Measurements from ENCODE around the gene GADD45A. TPM values are rescaled to one million over a fixed set of nuclear protein-coding genes. Genes with fewer than 3 reads are reported as not detected.

Gene GADD45A
- polyA plus RNA-seq (2011; rRNA removed) (26.6 and 44.7 TPM in 2 replicates), polyA plus RNA-seq (2017; fragmentation: RNase III; extraction: RNeasy Plus Mini Kit Qiagen cat#74134 plus additional on column Dnase treatment) (36.0 to 49.6 TPM (median 41.6 TPM) in 3 replicates), polyA minus RNA-seq (2011; rRNA and poly(A)+ RNA removed) (4.6 and 7.2 TPM in 2 replicates)
- 67.8 and 72.1 TPM in 2 replicates for polyA plus RNA-seq (2012; cell fraction: cytosol; rRNA removed)
- polyA plus RNA-seq (2012; cell fraction: nucleus; rRNA removed): 113 and 126 TPM in 2 replicates

GRCh38 chr1:67685067-67685557, at the start of gene GADD45A:
Gene GADD45A (plus strand): TSS chr1:67685201. CDS start chr1:67685495, 294 bp downstream.
- ATAC-seq: peak; percentile 87 to 95
- no peak for FAIRE-seq
- Histone ChIP-seq H3K4me1 (peaks cover 43% of the 10 kb centered on the region), H3K4me2 (peak within 1 kb of the TSS; percentile 98), H3K27ac (peak within 1 kb of the TSS; percentile 96 to 99), H3K9me3 (no peaks in the 10 kb centered on the region), H3K4me3 (peak within 1 kb of the TSS; percentile 80)
- TF ChIP-seq USF2 (IDR thresholded peaks at IDR 0.05): no peak
- peak; percentile 97 for TF ChIP-seq BCL3 (IDR thresholded peaks at IDR 0.05)
- peak; percentile 99 for TF ChIP-seq POLR2A (IDR thresholded peaks at IDR 0.05; ENCODE audit: low read length)
- no peak for TF ChIP-seq HEYL (CRISPR knock-in tag; IDR thresholded peaks at IDR 0.05)
- peak in 1 of 2 experiments; percentile 28; a peak in 1 of 5 replicates for TF ChIP-seq RAD21 (conservative IDR thresholded peaks at IDR 0.05 in 1 of 2, IDR thresholded peaks at IDR 0.05 in 1 of 2)
- TF ChIP-seq JUN (IDR thresholded peaks at IDR 0.05): peak; percentile 96
- no peak for TF ChIP-seq ZSCAN20 (CRISPR knock-in tag; IDR thresholded peaks at IDR 0.05)
- 0 out of 2 replicates have a peak, but pooled peaks have one; percentile 43 for TF ChIP-seq RFX5 (IDR thresholded peaks at IDR 0.05)
- TF ChIP-seq MAFK (IDR thresholded peaks at IDR 0.05; ENCODE audit: partially characterized antibody): peak; percentile 46
- TF ChIP-seq SMC3 (IDR thresholded peaks at IDR 0.05): no peak; the same call in 1 of the 3 replicates
- no peak for TF ChIP-seq FOSL2 (IDR thresholded peaks at IDR 0.05)
- TF ChIP-seq FOSL2 (CRISPR knock-in tag; IDR thresholded peaks at IDR 0.05): 0 out of 2 replicates have a peak, but pooled peaks have one; percentile 8
- peak; percentile 40 for TF ChIP-seq MAX (IDR thresholded peaks at IDR 0.05)
- 0 out of 2 replicates have a peak, but pooled peaks have one; percentile 18 for TF ChIP-seq MAZ (IDR thresholded peaks at IDR 0.05; ENCODE audit: borderline replicate concordance, low read depth, low read length)
- peak; percentile 37; the same call in 1 of the 2 replicates for TF ChIP-seq PHF8 (IDR thresholded peaks at IDR 0.05; ENCODE audit: borderline replicate concordance, low read depth)
- DNase-seq (ENCODE audit: low read depth in 1 of 2, low spot score in 1 of 2): peak; percentile 94 to 97
- ChIA-PET CTCF (interaction anchor here (0.6 to 4.7 kb wide), 8 partner anchors 75 to 1177 kb away, joined by 3 to 46 read pairs (median 4); no protein-coding TSS in a partner anchor), POLR2A (interaction anchor here (0.6 to 5.5 kb wide), 31 partner anchors 10 to 1900 kb away, joined by 3 to 93 read pairs (median 5); no protein-coding TSS in a partner anchor)
- WGBS (ENCODE audit: missing lambda C conversion rate): 10% methylated on average over 8 of the region's 39 CpGs

GRCh38 chr1:67636146-67636545, 48.9 kb upstream of the GADD45A start:
- Histone ChIP-seq H3K27ac (no peak overlapping the region), H3K4me3 (no peak overlapping the region), H3K9me3 (no peaks in the 10 kb centered on the region), H3K4me2 (no peak overlapping the region), H3K4me1 (no peaks in the 10 kb centered on the region)
- POLR2A ChIA-PET: no interaction called here
- TF ChIP-seq HMGXB4 (CRISPR knock-in tag; IDR thresholded peaks at IDR 0.05; ENCODE audit: borderline replicate concordance) (no peak), CEBPB (IDR thresholded peaks at IDR 0.05) (no peak), TFCP2L1 (CRISPR knock-in tag; IDR thresholded peaks at IDR 0.05) (no peak), POLR2A (IDR thresholded peaks at IDR 0.05; ENCODE audit: low read length) (no peak), NPAS2 (CRISPR knock-in tag; IDR thresholded peaks at IDR 0.05; ENCODE audit: borderline replicate concordance) (no peak), SMC3 (IDR thresholded peaks at IDR 0.05) (no peak), RFX5 (IDR thresholded peaks at IDR 0.05) (no peak), RARB (CRISPR knock-in tag; IDR thresholded peaks at IDR 0.05) (no peak), EP300 (IDR thresholded peaks at IDR 0.05) (no peak), KDM5A (IDR thresholded peaks at IDR 0.05) (no peak), POLR2AphosphoS2 (conservative IDR thresholded peaks at IDR 0.05; ENCODE audit: low read length) (no peak)
- ATAC-seq: no peak
- CTCF ChIA-PET: no interaction called here
- DNase-seq (ENCODE audit: low read depth in 1 of 2, low spot score in 1 of 2): no peak
- FAIRE-seq: no peak

All from A549 (cell line).